NK-92 (cell line): ENCODE results near the gene STAG1.
"Not testable (repeated sequence)": the region's sequence is repeated elsewhere in the genome, so short reads cannot be mapped to it uniquely, and the experiment has no call there.

Source experiments
- DNase-seq: peaks from one replicate; lab custom pipeline; 2025; ENCODE audit not compliant: unreplicated experiment; lab: John Stamatoyannopoulos, UW

The STAG1 gene

DNA sequence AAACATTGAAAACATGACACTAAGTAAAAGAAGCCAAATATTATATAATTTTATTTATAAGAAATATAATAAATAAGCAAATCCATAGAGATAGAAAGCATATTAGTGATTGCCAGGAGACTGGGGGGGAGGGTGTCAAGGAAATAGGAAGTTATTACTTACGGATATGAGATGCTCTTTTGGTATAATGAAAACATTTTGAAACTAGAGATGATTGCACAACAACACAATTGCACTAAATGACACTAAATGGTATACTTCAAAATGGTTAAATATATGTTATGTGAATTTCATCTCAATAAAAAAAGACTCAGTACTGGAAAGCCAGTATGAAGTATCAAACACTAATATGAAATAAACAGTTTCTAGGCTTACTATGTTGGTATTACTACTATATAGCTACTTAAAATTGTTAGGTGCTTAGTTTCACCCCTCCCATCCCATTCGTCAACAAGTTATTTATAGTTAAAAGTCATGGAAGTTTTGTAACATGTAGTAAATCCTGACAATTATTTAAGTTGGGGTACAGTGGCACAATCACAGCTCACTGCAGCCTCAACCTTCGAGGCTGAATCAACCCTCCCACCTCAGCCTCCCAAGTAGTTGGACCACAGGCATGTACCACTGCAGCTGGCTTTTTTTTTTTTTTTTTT, 43.7 kb downstream of the STAG1 start:
- no peak for DNase-seq

GRCh38 chr3:136703429-136703828, 48.7 kb downstream of the STAG1 start:
- no peak for DNase-seq

DNA sequence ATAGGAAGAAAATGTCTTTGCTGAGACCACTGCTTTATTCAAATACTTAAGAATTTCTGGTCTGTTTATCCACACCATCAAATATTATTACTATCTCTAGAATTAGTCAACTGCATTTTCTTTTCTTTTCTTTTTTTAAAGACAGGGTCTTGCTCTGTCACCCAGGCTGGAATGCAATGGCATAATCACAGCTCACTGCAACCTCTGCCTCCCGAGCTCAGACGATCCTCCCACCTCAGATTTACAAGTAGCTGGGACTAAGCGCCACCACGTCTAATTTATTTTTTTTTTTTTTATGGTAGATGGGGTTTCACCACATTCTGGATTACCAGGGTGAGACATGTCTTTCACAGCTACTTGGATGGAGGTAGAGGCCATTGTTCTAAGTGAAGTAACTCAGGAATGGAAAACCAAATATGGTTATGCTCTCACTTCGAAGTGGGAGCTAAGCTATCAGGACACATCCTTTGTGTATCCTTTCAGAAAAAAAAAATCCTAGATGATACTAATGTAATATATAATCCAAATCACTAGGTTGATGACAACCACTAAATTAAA, 52.8 kb downstream of the STAG1 start:
- no peak for DNase-seq

GRCh38 chr3:136698361-136698760, 53.8 kb downstream of the STAG1 start:
- no peak for DNase-seq

DNA sequence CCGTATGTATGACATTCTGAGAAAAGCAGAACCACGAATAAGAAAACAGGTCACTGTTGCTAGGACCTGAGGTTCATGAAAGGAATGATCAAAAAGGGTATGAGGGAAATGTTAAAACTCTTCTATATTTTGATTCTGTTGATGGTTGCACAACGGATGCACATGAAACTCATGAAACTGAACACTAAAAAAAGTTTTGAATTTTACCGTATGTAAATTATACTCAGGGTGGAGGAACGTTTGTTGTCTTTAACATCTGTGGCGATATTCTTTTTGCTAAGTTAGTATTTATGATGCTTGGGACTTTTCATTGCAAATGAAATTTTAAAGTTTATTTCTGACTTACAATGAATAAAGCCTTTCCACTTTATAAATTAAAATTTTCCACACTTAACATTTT, 55.4 kb downstream of the STAG1 start:
- no peak for DNase-seq

DNA sequence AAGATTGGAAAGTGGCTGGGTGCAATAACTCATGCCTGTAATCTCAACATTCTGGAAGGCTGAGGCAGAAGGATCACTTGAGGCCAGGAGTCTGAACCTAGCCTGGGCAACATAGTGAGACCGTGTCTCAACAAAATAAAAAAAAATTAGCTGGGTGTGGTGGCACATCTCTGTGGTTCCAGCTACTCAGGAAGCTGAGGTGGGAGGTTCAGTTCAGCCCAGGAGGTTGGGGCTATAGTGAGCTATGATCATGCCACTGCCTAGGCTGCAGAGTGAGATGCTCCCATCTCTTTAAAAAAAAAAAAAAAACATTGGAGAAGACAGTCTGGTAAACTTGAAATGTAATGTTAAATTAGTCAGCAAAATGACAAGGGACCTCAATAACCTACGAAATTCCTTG, 57.9 kb downstream of the STAG1 start:
- no peak for DNase-seq

- DNase-seq, result no peak
Observed at GRCh38 chr3:136690599-136690998, 61.6 kb downstream of the STAG1 start.

DNA sequence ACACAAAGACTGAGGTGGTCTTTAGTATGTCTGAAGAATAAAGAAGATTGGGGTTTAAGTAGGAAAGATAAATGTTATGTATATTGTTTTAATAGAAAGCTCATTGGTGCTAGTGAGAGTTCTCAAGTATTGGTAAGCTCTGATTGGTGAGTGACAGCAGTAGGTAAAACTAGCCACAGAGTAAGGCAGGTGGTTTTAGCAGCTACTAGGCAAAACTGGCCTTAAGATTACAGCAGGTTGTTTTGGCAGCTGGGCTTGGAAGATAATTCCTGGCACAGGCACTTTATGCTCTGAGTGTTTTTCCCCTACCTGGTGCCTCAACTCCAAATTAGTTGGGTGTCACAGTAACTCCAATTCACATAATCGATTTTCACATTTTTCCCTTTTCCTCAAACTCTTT, 66.3 kb downstream of the STAG1 start:
- no peak for DNase-seq

- DNase-seq, result no peak
Observed at GRCh38 chr3:136682740-136683312, 69.4 kb downstream of the STAG1 start.

- no peak for DNase-seq
Observed at GRCh38 chr3:136678981-136679380, 73.2 kb downstream of the STAG1 start.

- no peak for DNase-seq
Observed at GRCh38 chr3:136676009-136676408, 76.2 kb downstream of the STAG1 start.

DNA sequence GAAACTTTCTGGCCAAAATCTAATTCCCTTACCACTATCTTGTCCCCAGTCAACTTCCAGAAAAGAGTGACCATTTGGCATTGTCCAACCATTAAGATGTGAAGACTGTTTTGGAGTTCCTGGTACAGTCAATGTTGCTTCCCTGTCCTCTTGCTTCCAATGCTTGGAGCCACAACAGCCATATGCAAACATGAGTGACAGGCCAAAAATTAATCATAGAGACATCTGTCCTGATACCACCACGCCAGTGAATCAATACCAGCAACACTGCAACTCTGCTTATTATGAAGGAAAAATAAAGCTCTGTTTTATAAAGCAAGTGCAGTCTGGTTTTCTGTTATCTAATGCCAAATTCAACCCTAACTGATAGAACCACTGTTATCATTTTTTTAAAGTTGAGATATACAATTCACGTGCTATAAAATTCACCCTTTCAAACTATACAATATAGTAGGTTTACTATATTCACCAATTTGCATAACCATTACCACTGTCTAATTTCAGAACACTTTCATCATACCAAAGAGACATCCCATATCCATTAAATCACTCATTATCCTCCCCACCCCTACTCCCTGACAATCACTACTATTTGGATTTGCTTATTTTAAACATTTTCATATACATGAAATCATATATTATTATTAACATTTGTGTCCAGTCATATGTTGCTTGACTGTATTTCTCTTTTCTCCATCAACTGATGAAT, 76.9 kb downstream of the STAG1 start:
- no peak for DNase-seq

DNA sequence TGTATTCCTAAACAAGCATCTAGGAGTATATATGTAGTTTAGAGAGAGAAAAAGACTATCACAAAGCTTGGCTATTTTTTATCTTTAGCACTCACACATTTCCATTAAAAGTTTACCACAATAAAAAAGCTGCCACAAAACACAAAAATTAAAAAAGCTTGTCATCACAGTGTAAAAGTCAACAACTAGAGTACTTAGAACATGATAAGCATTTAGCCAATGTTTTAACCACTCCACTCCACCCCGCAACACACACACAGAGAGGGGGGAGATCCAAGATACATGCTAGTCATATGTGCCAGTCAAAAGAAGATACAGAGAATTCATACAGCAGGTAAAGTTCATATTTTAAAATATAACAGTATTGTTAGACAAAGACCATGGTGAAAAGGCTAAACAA, 79.7 kb downstream of the STAG1 start:
- DNase-seq, result no peak

- DNase-seq, result no peak
Observed at GRCh38 chr3:136671921-136672320, 80.3 kb downstream of the STAG1 start.

- no peak for DNase-seq
Observed at GRCh38 chr3:136670166-136670565, 82.0 kb downstream of the STAG1 start.

GRCh38 chr3:136667081-136667480, 85.1 kb downstream of the STAG1 start:
- no peak for DNase-seq

DNA sequence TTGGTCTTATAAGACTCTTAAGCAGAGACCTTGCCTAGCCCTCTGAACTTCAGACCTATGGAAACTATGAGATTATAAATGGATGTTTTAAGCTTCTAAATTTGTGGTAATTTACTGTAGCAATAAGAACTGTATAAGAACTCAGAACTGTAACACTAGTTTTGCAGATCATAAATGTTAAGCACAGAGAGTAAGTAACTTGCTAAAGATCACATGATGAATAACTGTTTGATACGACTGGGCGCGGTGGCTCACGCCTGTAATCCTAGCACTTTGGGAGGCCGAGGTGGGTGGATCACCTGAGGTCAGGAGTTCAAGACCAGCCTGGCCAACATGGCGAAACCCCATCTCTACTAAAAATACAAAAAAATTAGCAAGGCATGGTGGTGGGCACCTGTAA, 85.9 kb downstream of the STAG1 start:
- DNase-seq, result not testable (repeated sequence)

DNA sequence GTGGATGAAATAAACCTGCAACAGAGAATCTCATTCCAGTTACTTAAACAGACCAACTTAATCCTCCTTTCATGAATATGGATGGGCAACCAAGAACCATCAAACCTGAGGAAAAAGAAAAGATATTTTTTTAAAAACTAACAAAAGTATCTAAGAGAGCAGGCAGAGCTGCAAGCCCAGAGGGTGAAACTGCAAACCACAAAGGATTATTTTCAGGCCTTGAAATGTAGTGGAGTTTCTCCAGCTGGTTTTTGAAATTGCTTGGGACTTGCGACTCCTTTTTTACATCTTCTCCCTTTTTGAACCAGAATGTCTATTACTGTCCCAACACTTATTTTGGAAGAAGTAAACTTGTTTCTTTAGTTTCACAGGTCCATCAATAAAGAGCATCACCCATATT, 87.4 kb downstream of the STAG1 start:
- DNase-seq, result no peak

GRCh38 chr3:136661282-136661681, 90.9 kb downstream of the STAG1 start:
- DNase-seq, result no peak

DNA sequence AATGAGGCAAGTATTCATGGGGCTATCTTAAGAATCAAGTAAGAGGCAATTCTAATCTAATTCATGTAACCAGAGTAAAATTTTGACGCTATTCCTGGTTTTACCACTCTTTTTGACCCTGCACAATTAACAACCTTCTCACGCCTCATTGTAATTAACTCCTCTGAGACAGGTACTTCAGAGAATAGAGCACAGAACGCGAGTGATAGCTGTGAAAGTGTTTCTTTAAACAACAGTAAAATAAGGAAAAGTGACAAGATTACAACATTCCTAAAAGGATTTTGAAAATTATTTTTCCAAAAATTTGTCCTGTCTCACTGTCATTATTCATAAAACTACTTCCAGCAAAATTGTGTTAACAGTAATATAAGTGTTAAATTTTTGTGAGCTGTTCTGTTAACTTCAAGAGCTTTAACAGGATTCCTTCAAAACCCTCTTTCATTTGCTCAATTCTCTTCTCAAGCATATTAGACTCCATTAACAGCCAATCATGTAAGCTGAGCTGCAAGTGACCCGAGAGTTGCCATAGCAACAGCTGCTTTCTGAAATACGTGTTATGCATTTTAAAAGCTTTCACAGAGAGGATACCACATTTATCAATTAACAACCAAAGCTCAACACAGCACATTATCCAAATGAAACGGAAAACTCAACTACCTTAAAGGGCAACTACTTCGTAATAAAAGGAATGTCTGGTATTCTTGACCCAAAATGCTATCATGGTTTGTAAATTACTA, 93.1 kb downstream of the STAG1 start:
- no peak for DNase-seq

- no peak for DNase-seq
Observed at GRCh38 chr3:136657526-136657925, 94.7 kb downstream of the STAG1 start.

- no peak for DNase-seq
Observed at GRCh38 chr3:136653628-136654027, 98.5 kb downstream of the STAG1 start.
